Measurements from ENCODE around the gene CALR. TPM values are rescaled to one million over a fixed set of nuclear protein-coding genes. Genes with fewer than 3 reads are reported as not detected.
A peak's percentile ranks its signal among the peaks of the same experiment; 100 is the strongest.

Gene CALR
- polyA plus RNA-seq, 1 donor (not counting 4 experiments of a cell fraction or from before 2014, with no cell fraction given), result 899 TPM

- dilution Hi-C loops (cut with MboI; ENCODE audit: extremely low pct_ligation_motif_present, low sequenced_read_pairs), result no loop called here
- H3K27ac ChIP-seq (ENCODE audit: control insufficient read depth, insufficient read depth, low read length), result peak overlapping the region; percentile 96
- H3K79me2 ChIP-seq (ENCODE audit: control insufficient read depth, insufficient read depth, low read length), result peaks cover 37% of the 10 kb centered on the region
- peaks cover 40 to 51% of the 10 kb centered on the region in 2 experiments for H3K36me3 ChIP-seq (ENCODE audit: control insufficient read depth in 2 of 2, extremely low read depth in 1 of 2, insufficient read depth in 2 of 2, low read length in 2 of 2)
- H3K9me3 ChIP-seq (ENCODE audit: control insufficient read depth, low read depth, low read length), result no peaks in the 10 kb centered on the region
- peak overlapping the region; percentile 99 for H3K4me2 ChIP-seq (ENCODE audit: control insufficient read depth, extremely low read depth, insufficient read depth, low read depth, low read length)
- H3K9me1 ChIP-seq (ENCODE audit: control insufficient read depth, extremely low read depth, insufficient read depth, low read length), result no peaks in the 10 kb centered on the region
- FAIRE-seq (no peak), DNase-seq (ENCODE audit: low read depth, low spot score) (no peak)
- H4K20me1 ChIP-seq (ENCODE audit: control insufficient read depth, extremely low read depth, insufficient read depth, low read length), result peaks cover 4% of the 10 kb centered on the region
- peaks cover 19% of the 10 kb centered on the region for H3K4me1 ChIP-seq (ENCODE audit: control insufficient read depth, extremely low read depth, insufficient read depth, low read length)
- no peak overlapping the region for H2AFZ ChIP-seq (ENCODE audit: control insufficient read depth, low read length)
- TF ChIP-seq CTCF (optimal IDR thresholded peaks at IDR 0.05 in 1 of 3, IDR thresholded peaks at IDR 0.05 in 1 of 3, conservative IDR thresholded peaks at IDR 0.05 in 1 of 3; ENCODE audit: extremely low read depth in 1 of 3, insufficient read depth in 2 of 3, low read length in 3 of 3) (no peak), EZH2 (IDR thresholded peaks at IDR 0.05; ENCODE audit: low read length) (no peak)
- H3K27me3 ChIP-seq (ENCODE audit: control insufficient read depth, extremely low read depth, insufficient read depth, low read length), result no peaks in the 10 kb centered on the region
- H3K9ac ChIP-seq (ENCODE audit: control insufficient read depth, extremely low read depth, insufficient read depth, low read length), result no peak overlapping the region
- no peak overlapping the region for H3K4me3 ChIP-seq (ENCODE audit: control insufficient read depth in 2 of 3, extremely low read depth in 1 of 3, insufficient read depth in 2 of 3, low read depth in 1 of 3, low read length in 3 of 3)
These were observed 9.5 kb downstream of the CALR start for GRCh38 chr19:12947702-12948611.

GRCh38 chr19:12948612-12949362 is 10.4 kb downstream of the CALR start:
- H3K27me3 ChIP-seq (ENCODE audit: control insufficient read depth, extremely low read depth, insufficient read depth, low read length), result no peaks in the 10 kb centered on the region
- TF ChIP-seq EZH2 (IDR thresholded peaks at IDR 0.05; ENCODE audit: low read length) (no peak), CTCF (optimal IDR thresholded peaks at IDR 0.05 in 1 of 3, IDR thresholded peaks at IDR 0.05 in 1 of 3, conservative IDR thresholded peaks at IDR 0.05 in 1 of 3; ENCODE audit: extremely low read depth in 1 of 3, insufficient read depth in 2 of 3, low read length in 3 of 3) (peak in 1 of 3 experiments; percentile 18)
- H4K20me1 ChIP-seq (ENCODE audit: control insufficient read depth, extremely low read depth, insufficient read depth, low read length), result peaks cover 4% of the 10 kb centered on the region
- no peak overlapping the region for H3K9ac ChIP-seq (ENCODE audit: control insufficient read depth, extremely low read depth, insufficient read depth, low read length)
- dilution Hi-C loops (cut with MboI; ENCODE audit: extremely low pct_ligation_motif_present, low sequenced_read_pairs), result no loop called here
- H3K4me1 ChIP-seq (ENCODE audit: control insufficient read depth, extremely low read depth, insufficient read depth, low read length), result peaks cover 14% of the 10 kb centered on the region
- H2AFZ ChIP-seq (ENCODE audit: control insufficient read depth, low read length), result no peak overlapping the region
- no peaks in the 10 kb centered on the region for H3K9me3 ChIP-seq (ENCODE audit: control insufficient read depth, low read depth, low read length)
- FAIRE-seq, result no peak
- H3K36me3 ChIP-seq (ENCODE audit: control insufficient read depth in 2 of 2, extremely low read depth in 1 of 2, insufficient read depth in 2 of 2, low read length in 2 of 2), result peaks cover 41 to 47% of the 10 kb centered on the region in 2 experiments
- H3K9me1 ChIP-seq (ENCODE audit: control insufficient read depth, extremely low read depth, insufficient read depth, low read length), result no peaks in the 10 kb centered on the region
- peaks cover 35% of the 10 kb centered on the region for H3K79me2 ChIP-seq (ENCODE audit: control insufficient read depth, insufficient read depth, low read length)
- no peak overlapping the region for H3K27ac ChIP-seq (ENCODE audit: control insufficient read depth, insufficient read depth, low read length)
- H3K4me2 ChIP-seq (ENCODE audit: control insufficient read depth, extremely low read depth, insufficient read depth, low read depth, low read length), result no peak overlapping the region
- DNase-seq (ENCODE audit: low read depth, low spot score), result no peak
- no peak overlapping the region for H3K4me3 ChIP-seq (ENCODE audit: control insufficient read depth in 2 of 3, extremely low read depth in 1 of 3, insufficient read depth in 2 of 3, low read depth in 1 of 3, low read length in 3 of 3)

Measured in keratinocyte (primary cell).